ENCODE results near the gene FCMR. TPM values are rescaled to one million over a fixed set of nuclear protein-coding genes. Genes with fewer than 3 reads are reported as not detected.

Gene FCMR
- total and polyA plus RNA-seq, 10 of the 15 experiments (the other 5 are each of a cell fraction or from before 2014, with no cell fraction given), result 79.7 to 245 (median 123) TPM

DNA sequence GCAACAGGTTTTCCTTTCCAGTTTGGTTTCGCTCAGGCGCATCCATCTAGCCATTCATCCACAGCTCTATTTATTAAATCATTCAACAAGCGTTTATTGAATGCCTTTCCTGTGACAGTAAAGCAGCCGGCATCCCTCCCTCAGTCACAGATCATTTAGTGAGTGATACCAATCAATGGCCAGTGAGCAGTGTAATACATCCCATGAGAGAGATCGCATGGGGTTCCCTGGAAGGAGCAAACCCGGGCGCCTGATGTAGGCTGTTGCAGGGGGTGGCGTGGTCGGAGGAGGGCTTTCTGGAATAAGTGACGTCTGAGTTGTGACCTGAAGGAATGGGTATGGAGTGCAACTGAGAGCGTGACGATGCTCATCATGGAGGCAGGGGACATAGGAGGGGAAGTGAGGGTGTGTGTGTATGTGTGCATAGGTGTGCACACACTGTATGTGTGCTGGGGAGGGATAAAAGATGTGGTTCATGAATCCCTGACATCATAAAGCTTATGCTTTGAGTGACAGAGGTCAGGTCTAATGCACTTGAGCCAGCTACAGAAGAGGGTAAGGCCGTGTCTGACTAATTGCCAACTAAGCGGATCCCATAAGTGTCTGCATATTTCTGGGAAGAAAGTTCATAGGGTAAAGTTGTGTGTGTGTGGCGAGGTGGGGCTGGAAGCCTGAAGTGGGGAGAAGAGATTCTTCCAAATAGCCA lies 6.6 kb downstream of the FCMR start:
- no peak overlapping the region for H2AFZ ChIP-seq (ENCODE audit: control insufficient read depth, low read depth, low read length)
- no peak for DNase-seq (ENCODE audit: low read depth, low spot score)
- H3K4me3 ChIP-seq, result peak overlapping the region; percentile 86; the same call in 1 of the 2 replicates
- no TSS peak for BruUV-seq (replicated peaks)
- peaks cover 7% of the 10 kb centered on the region for H4K20me1 ChIP-seq (ENCODE audit: control insufficient read depth, insufficient read depth)
- ChIA-PET CTCF (interaction anchor here (0.9 to 12.9 kb wide), 9 partner anchors 16 to 280 kb away, joined by 3 to 643 read pairs (median 3); partner anchors contain the start of genes DYRK3 and IL20), RAD21 (ENCODE audit: unreplicated experiment) (interaction anchor here (1.0 to 12.9 kb wide), 5 partner anchors 16 to 180 kb away, joined by 3 to 371 read pairs (median 25); no protein-coding TSS in a partner anchor), POLR2A (interaction anchor here (0.6 to 12.2 kb wide), 3 partner anchors 16 to 172 kb away, joined by 3 to 222 read pairs (median 3); no protein-coding TSS in a partner anchor), SMC1A (ENCODE audit: uncharacterized antibody, unreplicated experiment) (interaction anchor here (0.8 to 12.6 kb wide), 9 partner anchors 10 to 305 kb away, joined by 3 to 431 read pairs (median 5); no protein-coding TSS in a partner anchor)
- H3K9me3 ChIP-seq (replicated peaks; ENCODE audit: control insufficient read depth, insufficient read depth, low read length), result no peaks in the 10 kb centered on the region
- H3K9ac ChIP-seq (ENCODE audit: control insufficient read depth, insufficient read depth, low read length), result no peak overlapping the region
- in situ Hi-C loops (cut with MboI), result no loop called here
- H3K27ac ChIP-seq (ENCODE audit: control insufficient read depth, insufficient read depth), result no peak overlapping the region; the same call in 1 of the 2 replicates
- TF ChIP-seq, protein P1, sequence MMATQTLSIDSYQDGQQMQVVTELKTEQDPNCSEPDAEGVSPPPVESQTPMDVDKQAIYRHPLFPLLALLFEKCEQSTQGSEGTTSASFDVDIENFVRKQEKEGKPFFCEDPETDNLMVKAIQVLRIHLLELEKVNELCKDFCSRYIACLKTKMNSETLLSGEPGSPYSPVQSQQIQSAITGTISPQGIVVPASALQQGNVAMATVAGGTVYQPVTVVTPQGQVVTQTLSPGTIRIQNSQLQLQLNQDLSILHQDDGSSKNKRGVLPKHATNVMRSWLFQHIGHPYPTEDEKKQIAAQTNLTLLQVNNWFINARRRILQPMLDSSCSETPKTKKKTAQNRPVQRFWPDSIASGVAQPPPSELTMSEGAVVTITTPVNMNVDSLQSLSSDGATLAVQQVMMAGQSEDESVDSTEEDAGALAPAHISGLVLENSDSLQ (IDR thresholded peaks at IDR 0.05), result peak; percentile 69
- no peak for TF ChIP-seq MTA2 (IDR thresholded peaks at IDR 0.05; ENCODE audit: low read depth)
- peaks cover 68% of the 10 kb centered on the region for H3K79me2 ChIP-seq (ENCODE audit: control insufficient read depth, insufficient read depth, low read length)
- no peak for FAIRE-seq
- intact Hi-C loops (cut with micrococcal nuclease; ENCODE audit: unreplicated experiment), result loop anchor here (10.0 kb wide), 1 partner anchor 410 kb away; the partner anchor contains the start of gene RASSF5
- no peak for ATAC-seq
- no peaks in the 10 kb centered on the region for H3K27me3 ChIP-seq (replicated peaks in 1 of 2; ENCODE audit: control insufficient read depth in 2 of 2, insufficient read depth in 2 of 2, low read length in 1 of 2)
- H3K36me3 ChIP-seq (ENCODE audit: control insufficient read depth in 2 of 2, insufficient read depth in 2 of 2, low read length in 1 of 2), result peaks cover 7 to 30% of the 10 kb centered on the region in 2 experiments
- 90% methylated on average over 15 of the region's 15 CpGs for WGBS (ENCODE audit: insufficient coverage, insufficient replicate concordance, low lambda C conversion rate, missing lambda C conversion rate)
- peak overlapping the region; percentile 95 for H3K4me2 ChIP-seq (ENCODE audit: control insufficient read depth, insufficient read depth)
- H3K4me1 ChIP-seq (ENCODE audit: control insufficient read depth, insufficient read depth, low read length), result peaks cover 41% of the 10 kb centered on the region

All from GM12878 (cell line).